ENCODE measurements around the gene FYN. TPM values are rescaled to one million over a fixed set of nuclear protein-coding genes. Genes with fewer than 3 reads are reported as not detected.

The FYN gene
- total RNA-seq, 1 experiment from 2014 or later: 18.5 TPM

GRCh38 chr6:111650049-111650448, 223.2 kb downstream of the FYN start:
- intact Hi-C loops (cut with micrococcal nuclease): no loop called here
- Histone ChIP-seq H3K4me3 (replicated peaks in 1 of 2; ENCODE audit: low read depth in 1 of 2, low read length in 2 of 2) (no peak overlapping the region), H2AFZ (ENCODE audit: low read depth, low read length, poor library complexity, severe bottlenecking) (no peak overlapping the region), H4K20me1 (ENCODE audit: insufficient read depth) (no peaks in the 10 kb centered on the region), H3K9me3 (ENCODE audit: control insufficient read depth in 1 of 2, insufficient read depth in 1 of 2, low read depth in 1 of 2, low read length in 2 of 2) (no peaks in the 10 kb centered on the region), H3K9me2 (ENCODE audit: insufficient read depth) (no peaks in the 10 kb centered on the region), H3K27ac (ENCODE audit: low read depth, low read length) (no peak overlapping the region), H3K79me2 (ENCODE audit: insufficient read depth, low read length) (no peaks in the 10 kb centered on the region), H3K4me1 (ENCODE audit: control insufficient read depth in 1 of 2, insufficient read depth in 2 of 2, low read length in 2 of 2) (no peaks in the 10 kb centered on the region), H3K27me3 (ENCODE audit: insufficient read depth, low read length) (no peaks in the 10 kb centered on the region), H3K36me3 (ENCODE audit: control insufficient read depth in 1 of 2, insufficient read depth in 2 of 2, low read length in 2 of 2) (no peaks in the 10 kb centered on the region), H3K4me2 (ENCODE audit: low read length) (no peak overlapping the region), H3K9ac (ENCODE audit: low read length) (no peak overlapping the region)
- ATAC-seq (no peak), DNase-seq (ENCODE audit: low read depth, low spot score) (no peak)
- no TSS peak for BruUV-seq (replicated peaks)
- no peak for TF ChIP-seq TCF7L2 (IDR thresholded peaks at IDR 0.05; ENCODE audit: borderline replicate concordance, extremely low read depth, insufficient read depth, insufficient read length)
- no peak for TF ChIP-seq ELF1 (IDR thresholded peaks at IDR 0.05; ENCODE audit: borderline replicate concordance, low read depth)
- no peak for TF ChIP-seq EZH2 (IDR thresholded peaks at IDR 0.05)
- TF ChIP-seq FOSL1 (IDR thresholded peaks at IDR 0.05; ENCODE audit: low read depth): no peak
- no peak for TF ChIP-seq CEBPB (IDR thresholded peaks at IDR 0.05; ENCODE audit: low read depth)
- ChIA-PET CTCF (no interaction called here), POLR2A (no interaction called here), RAD21 (ENCODE audit: low non-redundant PET in 1 of 2, low total read pairs in 2 of 2, uncharacterized antibody in 2 of 2, unreplicated experiment in 2 of 2) (no interaction called here)

- Histone ChIP-seq H3K36me3 (ENCODE audit: control insufficient read depth in 1 of 2, insufficient read depth in 2 of 2, low read length in 2 of 2) (no peaks in the 10 kb centered on the region), H3K9me2 (ENCODE audit: insufficient read depth) (no peaks in the 10 kb centered on the region), H3K4me2 (ENCODE audit: low read length) (no peak overlapping the region), H3K9ac (ENCODE audit: low read length) (no peak overlapping the region), H3K79me2 (ENCODE audit: insufficient read depth, low read length) (no peaks in the 10 kb centered on the region), H3K9me3 (ENCODE audit: control insufficient read depth in 1 of 2, insufficient read depth in 1 of 2, low read depth in 1 of 2, low read length in 2 of 2) (no peaks in the 10 kb centered on the region), H4K20me1 (ENCODE audit: insufficient read depth) (no peaks in the 10 kb centered on the region), H3K4me3 (replicated peaks in 1 of 2; ENCODE audit: low read depth in 1 of 2, low read length in 2 of 2) (no peak overlapping the region), H3K27me3 (ENCODE audit: insufficient read depth, low read length) (no peaks in the 10 kb centered on the region), H3K4me1 (ENCODE audit: control insufficient read depth in 1 of 2, insufficient read depth in 2 of 2, low read length in 2 of 2) (no peaks in the 10 kb centered on the region), H2AFZ (ENCODE audit: low read depth, low read length, poor library complexity, severe bottlenecking) (no peak overlapping the region), H3K27ac (ENCODE audit: low read depth, low read length) (no peak overlapping the region)
- ATAC-seq (no peak), DNase-seq (ENCODE audit: low read depth, low spot score) (no peak)
- ChIA-PET CTCF (no interaction called here), RAD21 (ENCODE audit: low non-redundant PET in 1 of 2, low total read pairs in 2 of 2, uncharacterized antibody in 2 of 2, unreplicated experiment in 2 of 2) (no interaction called here), POLR2A (no interaction called here)
- intact Hi-C loops (cut with micrococcal nuclease): no loop called here
- no TSS peak for BruUV-seq (replicated peaks)
- TF ChIP-seq EZH2 (IDR thresholded peaks at IDR 0.05) (no peak), CBX3 (IDR thresholded peaks at IDR 0.05; ENCODE audit: low read depth) (no peak), POLR2A (IDR thresholded peaks at IDR 0.05; ENCODE audit: borderline replicate concordance, extremely low read depth, insufficient read depth, insufficient read length) (no peak), ZBTB33 (IDR thresholded peaks at IDR 0.05; ENCODE audit: extremely low read depth, insufficient replicate concordance, low read length) (no peak)
Measured at GRCh38 chr6:111648100-111648499, 225.2 kb downstream of the FYN start.
